HG02870 (cell line): ENCODE data around the gene JARID2.

Experiments used
- ATAC-seq: cut with Tn5 transposase; IDR thresholded peaks from one replicate; pipeline ENCODE4 v1.9.1; 2021; ENCODE audit warnings: mild to moderate bottlenecking, moderate library complexity; ENCODE audit not compliant: unreplicated experiment

JARID2 gene

GRCh38 chr6:15481390-15482291 lies 235.8 kb downstream of the JARID2 start:
- no peak for ATAC-seq

- ATAC-seq: no peak
Measured at GRCh38 chr6:15483060-15483459, 237.2 kb downstream of the JARID2 start.

- no peak for ATAC-seq
Measured at GRCh38 chr6:15484140-15484539, 238.3 kb downstream of the JARID2 start.

- ATAC-seq: no peak
Measured at GRCh38 chr6:15484821-15485220, 239.0 kb downstream of the JARID2 start.

GRCh38 chr6:15485936-15486335 lies 240.1 kb downstream of the JARID2 start:
- no peak for ATAC-seq

GRCh38 chr6:15487262-15487661 lies 241.4 kb downstream of the JARID2 start:
- no peak for ATAC-seq

- ATAC-seq: no peak
Measured at GRCh38 chr6:15489261-15489962, 243.5 kb downstream of the JARID2 start.

GRCh38 chr6:15490242-15491100 lies 244.6 kb downstream of the JARID2 start:
- no peak for ATAC-seq

- no peak for ATAC-seq
Measured at GRCh38 chr6:15491255-15491985, 245.6 kb downstream of the JARID2 start.

GRCh38 chr6:15491986-15492269 lies 246.1 kb downstream of the JARID2 start:
- ATAC-seq: no peak

- ATAC-seq: no peak
Measured at GRCh38 chr6:15493437-15494168, 247.7 kb downstream of the JARID2 start.

- ATAC-seq: no peak
Measured at GRCh38 chr6:15495375-15495901, 249.6 kb downstream of the JARID2 start.

GRCh38 chr6:15496345-15497131 lies 250.7 kb downstream of the JARID2 start:
- no peak for ATAC-seq

GRCh38 chr6:15498640-15499039 lies 252.8 kb downstream of the JARID2 start:
- no peak for ATAC-seq

GRCh38 chr6:15499125-15499524 lies 253.3 kb downstream of the JARID2 start:
- no peak for ATAC-seq

- no peak for ATAC-seq
Measured at GRCh38 chr6:15499591-15499990, 253.7 kb downstream of the JARID2 start.

GRCh38 chr6:15500078-15500740 lies 254.3 kb downstream of the JARID2 start:
- ATAC-seq: no peak
